OCI-LY7 (cell line): ENCODE data around the gene CCNL2. TPM values are rescaled to one million over a fixed set of nuclear protein-coding genes. Genes with fewer than 3 reads are reported as not detected.
"Not testable (repeated sequence)": the region's sequence is repeated elsewhere in the genome, so short reads cannot be mapped to it uniquely, and the experiment has no call there.

Experiments
- BruUV-seq: library from RNA; stranded (reverse); fragments of 400-500 nt; replicated peaks from 2 replicates; lab custom pipeline; 2021; lab: Mats Ljungman, UMichigan
- CTCF ChIA-PET: fragments of 300-600 bp; sonication (Branson Sonifier 250); formaldehyde crosslinking; loops from one replicate; lab custom pipeline; 2022; ENCODE audit warnings: antibody characterized with exemption; ENCODE audit not compliant: unreplicated experiment; lab: Charles Lee
- POLR2A ChIA-PET: fragments of 300-600 bp; sonication (Branson Sonifier 250); formaldehyde crosslinking; loops from one replicate; lab custom pipeline; 2022; ENCODE audit warnings: antibody characterized with exemption; lab: Charles Lee
- DNase-seq: peaks from one replicate; pipeline ENCODE4 v3.0.0-alpha.2; 2015; ENCODE audit warnings: low spot score
- H2AFZ ChIP-seq: fragments of 200-600 bp; sonication (generic), shearing (Covaris generic); 2 replicates; pipeline ENCODE4 v1.6.1; 2014; ENCODE audit warnings: mild to moderate bottlenecking, antibody characterized with exemption, low read length, moderate library complexity
- H3K27ac ChIP-seq: fragments of 200-600 bp; sonication (generic); 2 replicates; pipeline ENCODE4 v1.5.1; 2014; ENCODE audit warnings: mixed run types, low read depth, mild to moderate bottlenecking, moderate library complexity, low read length, inconsistent platforms; ENCODE audit not compliant: poor library complexity, severe bottlenecking
- H3K36me3 ChIP-seq: fragments of 200-600 bp; sonication (generic); 2 replicates; pipeline ENCODE4 v1.6.1; 2014; ENCODE audit warnings: mild to moderate bottlenecking, antibody characterized with exemption, low read length, moderate library complexity, mixed read lengths; ENCODE audit not compliant: insufficient read depth
- H3K4me1 ChIP-seq: fragments of 200-600 bp; sonication (generic); 2 replicates; pipeline ENCODE4 v1.5.1; 2014; ENCODE audit warnings: mild to moderate bottlenecking, low read length; ENCODE audit not compliant: insufficient read depth, poor library complexity, severe bottlenecking
- H3K4me2 ChIP-seq: fragments of 200-600 bp; sonication (generic); 2 replicates; pipeline ENCODE4 v1.6.1; 2014; ENCODE audit warnings: mild to moderate bottlenecking, low read length
- H3K4me3 ChIP-seq: fragments of 200-600 bp; sonication (generic); 2 replicates; pipeline ENCODE4 v1.5.1; 2014; ENCODE audit warnings: mild to moderate bottlenecking, low read depth, low read length; ENCODE audit not compliant: poor library complexity, severe bottlenecking
- H3K79me2 ChIP-seq: fragments of 200-600 bp; sonication (generic); 2 replicates; pipeline ENCODE4 v1.6.1; 2016; ENCODE audit warnings: low read depth, mild to moderate bottlenecking, low read length, moderate library complexity, mixed read lengths; ENCODE audit not compliant: insufficient read depth
- H3K9me2 ChIP-seq: fragments of 200-600 bp; sonication (generic); 2 replicates; pipeline ENCODE4 v1.6.1; 2016; ENCODE audit warnings: mild to moderate bottlenecking, low read length, mixed read lengths; ENCODE audit not compliant: insufficient read depth
- H3K9me3 ChIP-seq: fragments of 200-600 bp; sonication (generic); 2 replicates; pipeline ENCODE4 v1.6.1; 2014; ENCODE audit warnings: mild to moderate bottlenecking, mixed run types, low read length, mixed read lengths
- H4K20me1 ChIP-seq: fragments of 200-600 bp; sonication (generic); 2 replicates; pipeline ENCODE4 v1.6.1; 2014; ENCODE audit warnings: mild to moderate bottlenecking, antibody characterized with exemption, low read length, moderate library complexity, mixed read lengths; ENCODE audit not compliant: insufficient read depth
- EZH2phosphoT487 ChIP-seq: fragments of 200-600 bp; sonication (generic); IDR thresholded peaks from 2 replicates; pipeline ENCODE4 v1.6.1; 2018; ENCODE audit warnings: low read depth, borderline replicate concordance, mild to moderate bottlenecking, mixed run types, antibody characterized with exemption, low read length, moderate library complexity, mixed read lengths
- intact Hi-C: fragments of 100-400 bp; cut with micrococcal nuclease; formaldehyde crosslinking; loops from one replicate; pipeline ENCODE4 v1.10.0; 2022; ENCODE audit not compliant: unreplicated experiment
- total RNA-seq, 2 experiments: library from RNA; depleted of rRNA in 1 of 2; stranded (reverse); fragments of >200 nt in 1 of 2; shearing (Covaris generic) in 1 of 2; gene quantifications; 2 replicates each; pipeline ENCODE4 v1.2.3, GENCODE V29; 2014 to 2022
- TF ChIP-seq, protein P1 (sequence below): fragments of 200-600 bp; sonication (generic); conservative IDR thresholded peaks from 2 replicates; pipeline ENCODE4 v1.5.1; 2014; ENCODE audit warnings: mild to moderate bottlenecking, antibody characterized with exemption, low read length, moderate library complexity, mixed read lengths

The CCNL2 gene
- total RNA-seq, 2 experiments from 2014 or later, result 213 to 307 TPM

DNA sequence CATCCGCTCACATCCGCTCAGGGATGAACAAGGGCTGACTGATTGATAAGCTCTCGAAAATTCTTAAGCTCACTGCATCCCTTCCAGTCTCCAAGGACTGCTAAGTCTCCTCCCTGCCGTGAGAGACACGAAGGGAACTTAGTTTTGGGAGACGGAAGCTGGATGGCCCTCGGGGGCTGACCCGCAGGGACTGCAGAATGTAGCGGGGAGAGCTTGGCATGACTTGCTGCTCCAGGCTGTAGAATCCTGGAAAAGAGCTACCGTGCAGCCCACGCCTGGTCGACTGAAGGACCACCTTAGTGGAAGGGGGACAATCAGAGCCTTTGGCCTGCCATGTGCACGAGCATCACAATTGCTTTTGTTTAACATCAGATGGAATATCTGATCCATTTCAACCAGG, 16.6 kb upstream of the CCNL2 start:
- H3K4me3 ChIP-seq, result no peak overlapping the region
- intact Hi-C loops, result no loop called here
- H3K36me3 ChIP-seq, result no peaks in the 10 kb centered on the region
- H3K79me2 ChIP-seq, result no peaks in the 10 kb centered on the region
- CTCF ChIA-PET, result no interaction called here
- DNase-seq, result no peak
- BruUV-seq, result no TSS peak
- H3K4me1 ChIP-seq, result no peaks in the 10 kb centered on the region
- H3K4me2 ChIP-seq, result no peak overlapping the region
- no peak for TF ChIP-seq EZH2phosphoT487
- TF ChIP-seq, protein P1, sequence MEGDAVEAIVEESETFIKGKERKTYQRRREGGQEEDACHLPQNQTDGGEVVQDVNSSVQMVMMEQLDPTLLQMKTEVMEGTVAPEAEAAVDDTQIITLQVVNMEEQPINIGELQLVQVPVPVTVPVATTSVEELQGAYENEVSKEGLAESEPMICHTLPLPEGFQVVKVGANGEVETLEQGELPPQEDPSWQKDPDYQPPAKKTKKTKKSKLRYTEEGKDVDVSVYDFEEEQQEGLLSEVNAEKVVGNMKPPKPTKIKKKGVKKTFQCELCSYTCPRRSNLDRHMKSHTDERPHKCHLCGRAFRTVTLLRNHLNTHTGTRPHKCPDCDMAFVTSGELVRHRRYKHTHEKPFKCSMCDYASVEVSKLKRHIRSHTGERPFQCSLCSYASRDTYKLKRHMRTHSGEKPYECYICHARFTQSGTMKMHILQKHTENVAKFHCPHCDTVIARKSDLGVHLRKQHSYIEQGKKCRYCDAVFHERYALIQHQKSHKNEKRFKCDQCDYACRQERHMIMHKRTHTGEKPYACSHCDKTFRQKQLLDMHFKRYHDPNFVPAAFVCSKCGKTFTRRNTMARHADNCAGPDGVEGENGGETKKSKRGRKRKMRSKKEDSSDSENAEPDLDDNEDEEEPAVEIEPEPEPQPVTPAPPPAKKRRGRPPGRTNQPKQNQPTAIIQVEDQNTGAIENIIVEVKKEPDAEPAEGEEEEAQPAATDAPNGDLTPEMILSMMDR, result no peak
- POLR2A ChIA-PET, result no interaction called here
- no peaks in the 10 kb centered on the region for H3K9me3 ChIP-seq
- H4K20me1 ChIP-seq, result no peaks in the 10 kb centered on the region
- H3K27ac ChIP-seq, result no peak overlapping the region
- no peak overlapping the region for H2AFZ ChIP-seq
- no peaks in the 10 kb centered on the region for H3K9me2 ChIP-seq

GRCh38 chr1:1412311-1412902, 13.3 kb upstream of the CCNL2 start:
- H3K4me3 ChIP-seq, POLR2A ChIA-PET, H3K4me2 ChIP-seq, H3K9me2 ChIP-seq, H3K4me1 ChIP-seq, H4K20me1 ChIP-seq, H2AFZ ChIP-seq, H3K9me3 ChIP-seq, BruUV-seq, H3K27ac ChIP-seq, DNase-seq, intact Hi-C loops, CTCF ChIA-PET: not testable (repeated sequence)
- H3K79me2 ChIP-seq, result peaks cover 22% of the 10 kb centered on the region
- H3K36me3 ChIP-seq, result peaks cover 16% of the 10 kb centered on the region

- intact Hi-C loops, result no loop called here
- Histone ChIP-seq H3K79me2 (peaks cover 28% of the 10 kb centered on the region), H3K27ac (no peak overlapping the region), H3K4me1 (peaks cover 7% of the 10 kb centered on the region), H3K9me2 (no peaks in the 10 kb centered on the region), H3K36me3 (peaks cover 19% of the 10 kb centered on the region), H3K4me2 (no peak overlapping the region), H3K4me3 (no peak overlapping the region), H3K9me3 (no peaks in the 10 kb centered on the region), H4K20me1 (peaks cover 6% of the 10 kb centered on the region), H2AFZ (no peak overlapping the region)
- BruUV-seq, result no TSS peak
- CTCF ChIA-PET, result no interaction called here
- DNase-seq, result no peak
- TF ChIP-seq, protein P1, result no peak
- no peak for TF ChIP-seq EZH2phosphoT487
- POLR2A ChIA-PET, result no interaction called here
Measured at GRCh38 chr1:1411626-1412025, 12.5 kb upstream of the CCNL2 start.

DNA sequence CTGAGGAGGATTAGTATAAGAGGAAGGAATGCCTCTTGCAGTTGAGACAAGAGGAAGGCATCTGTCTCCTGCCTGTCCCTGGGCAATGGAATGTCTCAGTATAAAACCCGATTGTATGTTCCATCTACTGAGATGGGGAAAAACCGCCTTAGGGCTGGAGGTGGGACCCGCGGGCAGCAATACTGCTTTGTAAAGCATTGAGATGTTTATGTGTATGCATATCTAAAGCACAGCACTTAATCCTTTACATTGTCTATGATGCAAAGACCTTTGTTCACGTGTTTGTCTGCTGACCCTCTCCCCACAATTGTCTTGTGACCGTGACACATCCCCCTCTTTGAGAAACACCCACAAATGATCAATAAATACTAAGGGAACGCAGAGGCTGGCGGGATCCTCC, 11.1 kb upstream of the CCNL2 start:
- H3K36me3 ChIP-seq, result peaks cover 33% of the 10 kb centered on the region
- CTCF ChIA-PET, intact Hi-C loops: not testable (repeated sequence)

More for the DNA sequence above, 11.1 kb upstream of the CCNL2 start:
- H3K27ac ChIP-seq, H3K9me3 ChIP-seq, H2AFZ ChIP-seq, H3K9me2 ChIP-seq, H3K4me2 ChIP-seq, H4K20me1 ChIP-seq, DNase-seq, H3K4me3 ChIP-seq, POLR2A ChIA-PET: not testable (repeated sequence)
- H3K79me2 ChIP-seq, result peaks cover 42% of the 10 kb centered on the region
- H3K4me1 ChIP-seq, result peaks cover 18% of the 10 kb centered on the region
- TSS peak; percentile 51 for BruUV-seq
